GM11168 (cell line): Measurements from ENCODE around the gene SYNE1.
"Not testable (repeated sequence)": the region's sequence is repeated elsewhere in the genome, so short reads cannot be mapped to it uniquely, and the experiment has no call there.

ENCODE experiments used
- in situ Hi-C: fragments of 300-500 bp; cut with MboI; formaldehyde crosslinking; loops from one replicate; pipeline ENCODE4 v1.12.0; 2022; ENCODE audit warnings: low sequenced_read_pairs; ENCODE audit not compliant: unreplicated experiment

SYNE1 gene

GRCh38 chr6:152334555-152334954 lies 302.6 kb downstream of the SYNE1 start:
- in situ Hi-C loops, result no loop called here

- in situ Hi-C loops, result no loop called here
These were observed 306.2 kb downstream of the SYNE1 start for GRCh38 chr6:152330961-152331360.

GRCh38 chr6:152329638-152330448 lies 307.3 kb downstream of the SYNE1 start:
- in situ Hi-C loops, result no loop called here

GRCh38 chr6:152328200-152328599 lies 309.0 kb downstream of the SYNE1 start:
- in situ Hi-C loops, result not testable (repeated sequence)

GRCh38 chr6:152323376-152323775 lies 313.8 kb downstream of the SYNE1 start:
- in situ Hi-C loops, result no loop called here

- in situ Hi-C loops, result no loop called here
These were observed 318.9 kb downstream of the SYNE1 start for GRCh38 chr6:152318278-152318677.

- in situ Hi-C loops, result no loop called here
These were observed 321.1 kb downstream of the SYNE1 start for GRCh38 chr6:152316024-152316423.

- in situ Hi-C loops, result no loop called here
These were observed 322.7 kb downstream of the SYNE1 start for GRCh38 chr6:152314483-152314832.

GRCh38 chr6:152313542-152314482 lies 323.4 kb downstream of the SYNE1 start:
- in situ Hi-C loops, result no loop called here

- in situ Hi-C loops, result no loop called here
These were observed 324.7 kb downstream of the SYNE1 start for GRCh38 chr6:152312434-152312833.

GRCh38 chr6:152310371-152310954 lies 326.7 kb downstream of the SYNE1 start:
- in situ Hi-C loops, result no loop called here

- in situ Hi-C loops, result no loop called here
These were observed 327.5 kb downstream of the SYNE1 start for GRCh38 chr6:152309648-152310047.

GRCh38 chr6:152309006-152309405 lies 328.2 kb downstream of the SYNE1 start:
- in situ Hi-C loops, result no loop called here

- in situ Hi-C loops, result no loop called here
These were observed 328.9 kb downstream of the SYNE1 start for GRCh38 chr6:152308306-152308705.

GRCh38 chr6:152305672-152306071 lies 331.5 kb downstream of the SYNE1 start:
- in situ Hi-C loops, result no loop called here

GRCh38 chr6:152301765-152302568 lies 335.2 kb downstream of the SYNE1 start:
- in situ Hi-C loops, result no loop called here

- in situ Hi-C loops, result no loop called here
These were observed 336.0 kb downstream of the SYNE1 start for GRCh38 chr6:152301021-152301764.

GRCh38 chr6:152300517-152300916 lies 336.6 kb downstream of the SYNE1 start:
- in situ Hi-C loops, result no loop called here
